NCI-H2196 treated with DMSO at 0.1 percent for 48 hours (cell line): ENCODE data around the gene ACVR1.
"Not testable (repeated sequence)": the region's sequence is repeated elsewhere in the genome, so short reads cannot be mapped to it uniquely, and the experiment has no call there.

ENCODE experiments used
- DNase-seq: peaks from one replicate; lab custom pipeline; 2025; ENCODE audit not compliant: unreplicated experiment; lab: John Stamatoyannopoulos, UW

The ACVR1 gene

GRCh38 chr2:157761520-157761919 is 114.6 kb downstream of the ACVR1 start:
- no peak for DNase-seq

DNA sequence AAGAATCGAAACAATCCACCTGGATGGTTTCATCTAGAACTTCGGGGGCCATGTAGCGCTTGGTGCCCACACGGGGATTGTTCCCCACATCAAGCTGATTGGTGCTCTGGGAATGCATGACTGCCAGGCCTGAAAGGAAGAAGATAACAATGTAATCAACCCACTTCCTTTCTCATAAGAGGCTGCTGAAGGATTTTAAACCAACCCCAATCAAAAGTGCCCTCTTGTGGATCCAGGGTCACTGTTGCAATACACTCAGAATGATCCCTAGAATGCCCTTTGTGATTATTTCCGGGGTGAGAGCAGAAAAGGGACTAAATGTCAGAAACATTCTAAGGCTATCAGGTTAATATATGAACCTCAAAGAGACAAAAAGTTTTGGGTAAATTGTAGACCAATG is 115.2 kb downstream of the ACVR1 start:
- no peak for DNase-seq

DNA sequence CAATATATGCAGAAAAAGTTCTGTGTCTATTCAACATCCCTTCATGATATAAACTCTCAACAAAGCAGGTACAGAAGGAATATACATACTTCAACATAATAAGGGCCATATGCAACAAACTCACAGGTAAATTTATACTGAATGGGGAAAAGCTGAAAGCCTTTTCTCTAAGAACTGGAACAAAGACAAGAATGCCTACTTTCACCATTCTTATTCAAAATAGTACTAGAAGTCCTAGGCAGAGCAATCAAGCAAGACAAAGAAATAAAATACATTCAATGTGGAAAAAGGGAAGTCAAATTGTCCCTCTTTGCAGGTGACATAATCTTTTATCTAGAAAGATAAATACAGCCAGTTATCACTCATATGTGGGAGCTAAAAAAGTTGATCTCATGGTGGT is 116.3 kb downstream of the ACVR1 start:
- DNase-seq, result no peak

DNA sequence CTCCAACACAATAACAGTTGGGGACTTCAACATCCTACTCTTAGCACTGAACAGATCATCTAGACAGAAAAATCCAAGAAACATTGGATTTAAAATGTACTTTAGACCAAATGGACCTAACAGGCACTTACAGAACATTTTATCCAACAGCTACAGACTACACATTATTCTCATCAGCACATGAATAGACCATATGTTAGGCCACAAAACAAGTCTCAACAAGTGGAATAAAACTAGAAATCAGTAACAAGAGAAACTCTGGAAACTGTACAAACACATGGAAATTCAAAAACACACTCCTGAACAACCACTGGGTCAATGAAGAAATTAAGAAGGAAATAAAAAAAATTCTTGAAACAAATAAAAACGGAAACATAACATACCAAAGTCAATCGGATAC is 117.5 kb downstream of the ACVR1 start:
- DNase-seq, result no peak

DNA sequence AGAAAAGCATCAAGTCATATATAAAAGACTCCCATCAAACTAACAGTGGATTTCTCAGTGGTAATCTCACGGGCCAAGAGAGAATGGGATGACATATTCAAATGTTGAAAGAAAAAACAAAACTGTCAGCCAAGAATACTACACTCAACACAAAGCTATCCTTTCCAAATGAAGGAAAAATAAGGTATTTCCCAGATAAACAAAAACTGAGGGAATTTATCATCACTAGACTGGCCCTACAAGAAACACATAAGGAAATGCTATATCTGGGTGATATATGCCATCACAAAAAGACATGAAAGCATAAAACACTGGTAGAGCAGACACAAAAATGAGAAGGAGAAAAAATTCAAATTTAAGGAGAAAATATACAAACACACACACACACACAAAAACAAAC is 118.6 kb downstream of the ACVR1 start:
- DNase-seq, result no peak

- DNase-seq, result not testable (repeated sequence)
These were observed 119.7 kb downstream of the ACVR1 start for GRCh38 chr2:157756447-157756846.

DNA sequence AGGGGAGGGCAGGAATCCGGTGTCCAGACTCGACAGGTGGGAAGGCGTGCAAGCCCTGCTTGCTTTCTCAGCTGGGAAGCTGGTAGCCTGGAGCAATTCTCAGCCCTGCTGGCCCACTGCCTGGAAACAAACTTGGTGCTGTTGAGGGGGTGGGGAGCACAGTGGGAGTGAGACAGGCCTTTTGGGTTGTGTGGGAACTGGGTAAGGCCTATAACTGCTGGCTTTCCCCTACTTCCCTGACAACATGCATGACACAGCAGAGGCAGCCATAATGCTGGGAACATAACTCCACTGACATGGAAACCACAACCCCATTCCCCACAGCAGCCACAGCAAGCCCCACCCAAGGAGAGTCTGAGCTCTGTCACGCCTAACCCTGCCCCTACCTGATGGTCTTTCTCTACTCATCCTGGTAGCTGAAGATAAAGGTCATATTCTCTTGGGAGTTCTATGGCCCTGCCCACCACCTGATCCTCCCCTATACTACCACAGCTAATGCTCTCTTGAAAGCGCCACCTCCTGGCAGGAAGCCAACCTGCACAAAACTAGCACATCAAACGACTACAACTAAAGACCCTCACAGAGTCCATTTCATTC is 124.6 kb downstream of the ACVR1 start:
- no peak for DNase-seq

GRCh38 chr2:157749684-157750083 is 126.4 kb downstream of the ACVR1 start:
- DNase-seq, result no peak

GRCh38 chr2:157748371-157749142 is 127.6 kb downstream of the ACVR1 start:
- DNase-seq, result no peak

GRCh38 chr2:157747695-157748370 is 128.3 kb downstream of the ACVR1 start:
- no peak for DNase-seq

- DNase-seq, result no peak
These were observed 128.8 kb downstream of the ACVR1 start for GRCh38 chr2:157747280-157747679.

GRCh38 chr2:157746234-157746950 is 129.7 kb downstream of the ACVR1 start:
- DNase-seq, result no peak

- DNase-seq, result no peak
These were observed 131.5 kb downstream of the ACVR1 start for GRCh38 chr2:157744571-157745076.

- DNase-seq, result no peak
These were observed 133.1 kb downstream of the ACVR1 start for GRCh38 chr2:157743051-157743450.

- DNase-seq, result no peak
These were observed 134.2 kb downstream of the ACVR1 start for GRCh38 chr2:157741819-157742484.

- DNase-seq, result no peak
These were observed 138.5 kb downstream of the ACVR1 start for GRCh38 chr2:157737656-157738055.

- no peak for DNase-seq
These were observed 140.6 kb downstream of the ACVR1 start for GRCh38 chr2:157735532-157735931.

- DNase-seq, result no peak
These were observed 142.9 kb downstream of the ACVR1 start for GRCh38 chr2:157733263-157733662.

- DNase-seq, result no peak
These were observed 143.5 kb downstream of the ACVR1 start for GRCh38 chr2:157732596-157732995.

- DNase-seq, result no peak
These were observed 148.4 kb downstream of the ACVR1 start for GRCh38 chr2:157727693-157728092.

GRCh38 chr2:157726946-157727345 is 149.2 kb downstream of the ACVR1 start:
- no peak for DNase-seq
